ACC112 (cell line): ENCODE measurements around the gene ANXA6.
A peak's percentile ranks its signal among the peaks of the same experiment; 100 is the strongest.

Experiments
- H2AFZ ChIP-seq: fragments of 200-600 bp; sonication (generic); one replicate; pipeline ENCODE4 v1.6.0; 2017; ENCODE audit warnings: antibody characterized with exemption, low read length; ENCODE audit not compliant: unreplicated experiment
- H3K27ac ChIP-seq: fragments of 200-600 bp; sonication (generic); 2 replicates; pipeline ENCODE4 v1.5.1; 2014; ENCODE audit warnings: low read depth, mild to moderate bottlenecking, antibody characterized with exemption, low read length, moderate library complexity
- H3K27me3 ChIP-seq: fragments of 200-600 bp; sonication (generic); 2 replicates; pipeline ENCODE4 v1.6.1; 2014; ENCODE audit warnings: mild to moderate bottlenecking, antibody characterized with exemption, low read length, moderate library complexity, mixed read lengths; ENCODE audit not compliant: insufficient read depth
- H3K36me3 ChIP-seq: fragments of 200-600 bp; sonication (generic); 2 replicates; pipeline ENCODE4 v1.6.1; 2016; ENCODE audit warnings: mild to moderate bottlenecking, antibody characterized with exemption, low read length, moderate library complexity, mixed read lengths; ENCODE audit not compliant: insufficient read depth
- H3K4me1 ChIP-seq: fragments of 200-600 bp; sonication (generic); one replicate; pipeline ENCODE4 v1.6.1; 2016; ENCODE audit warnings: low read length, mixed read lengths; ENCODE audit not compliant: insufficient read depth, unreplicated experiment, control insufficient read depth
- H3K4me3 ChIP-seq: fragments of 200-600 bp; sonication (generic); 2 replicates; pipeline ENCODE4 v1.5.1; 2014; ENCODE audit warnings: mild to moderate bottlenecking, low read depth, low read length
- H3K79me2 ChIP-seq: fragments of 200-600 bp; sonication (generic); one replicate; pipeline ENCODE4 v1.6.0; 2016; ENCODE audit warnings: low read length; ENCODE audit not compliant: control insufficient read depth, unreplicated experiment, insufficient read depth

Gene ANXA6

DNA sequence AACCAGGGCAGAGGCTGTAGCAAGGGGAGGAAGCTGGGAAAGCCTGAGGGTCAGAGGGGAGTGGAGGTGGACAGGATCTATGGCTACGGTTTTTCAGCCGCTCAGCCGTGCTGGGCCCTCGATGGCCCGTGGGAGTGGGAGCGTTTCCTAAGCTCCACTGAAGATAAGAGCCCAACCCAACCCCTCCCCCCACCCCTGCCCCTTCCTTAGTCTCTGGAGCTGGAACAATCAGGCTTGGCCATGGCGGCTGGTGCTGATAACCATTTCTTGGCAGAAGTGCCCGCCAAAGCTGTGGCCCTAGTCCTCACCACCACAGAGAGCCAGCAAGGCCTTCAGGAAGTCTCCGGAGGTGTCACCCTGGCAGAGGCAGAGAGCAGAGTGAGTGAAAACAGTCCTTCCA lies 56.4 kb downstream of the ANXA6 start:
- Histone ChIP-seq H3K4me1 (peaks cover 11% of the 10 kb centered on the region), H3K27ac (no peak overlapping the region), H2AFZ (no peak overlapping the region), H3K79me2 (no peaks in the 10 kb centered on the region), H3K27me3 (no peaks in the 10 kb centered on the region), H3K36me3 (peaks cover 18% of the 10 kb centered on the region; the same call in 1 of the 2 replicates), H3K4me3 (no peak overlapping the region)

DNA sequence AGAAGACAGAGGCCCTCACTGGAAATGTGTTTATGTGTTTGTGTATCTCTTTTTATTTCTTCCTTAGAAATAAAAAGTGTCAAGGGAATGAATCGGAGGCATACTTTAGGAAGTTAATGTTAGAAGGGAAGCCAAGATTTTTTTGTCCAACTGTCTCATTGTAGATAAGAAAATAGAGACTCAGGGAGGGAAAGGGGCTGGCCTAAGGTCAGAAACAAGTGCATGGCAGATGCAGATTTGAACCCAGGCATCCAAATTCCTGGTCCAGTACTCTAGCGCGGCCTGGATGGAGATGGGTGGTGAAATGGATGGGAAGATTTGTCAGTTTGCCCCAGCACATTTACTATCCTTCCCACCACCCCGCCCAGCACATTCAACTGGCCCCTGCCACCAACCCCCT lies 56.9 kb downstream of the ANXA6 start:
- Histone ChIP-seq H2AFZ (no peak overlapping the region), H3K27ac (no peak overlapping the region), H3K27me3 (no peaks in the 10 kb centered on the region), H3K79me2 (no peaks in the 10 kb centered on the region), H3K4me3 (no peak overlapping the region), H3K4me1 (peaks cover 15% of the 10 kb centered on the region), H3K36me3 (peaks cover 14% of the 10 kb centered on the region; the same call in 1 of the 2 replicates)

DNA sequence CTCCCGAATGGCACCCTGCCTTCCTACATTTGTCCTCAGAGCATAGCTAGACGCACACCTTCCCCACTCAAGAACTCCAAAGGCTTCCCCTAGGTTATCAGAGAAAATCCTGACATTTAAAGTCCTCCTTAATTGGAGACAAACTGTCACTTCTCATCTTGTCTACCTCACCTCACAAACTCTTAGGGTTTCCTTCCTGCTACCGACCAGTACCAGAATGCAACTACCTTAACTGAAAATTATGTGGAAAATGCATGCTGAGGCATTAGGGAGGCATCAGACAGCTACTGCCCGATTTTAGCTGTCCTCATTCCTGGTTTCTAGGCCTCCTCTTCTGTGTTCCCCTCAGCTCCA lies 58.8 kb downstream of the ANXA6 start:
- Histone ChIP-seq H3K27ac (no peak overlapping the region), H3K4me3 (no peak overlapping the region), H3K79me2 (no peaks in the 10 kb centered on the region), H2AFZ (no peak overlapping the region), H3K4me1 (peaks cover 25% of the 10 kb centered on the region), H3K36me3 (peaks cover 12% of the 10 kb centered on the region; the same call in 1 of the 2 replicates), H3K27me3 (no peaks in the 10 kb centered on the region)

DNA sequence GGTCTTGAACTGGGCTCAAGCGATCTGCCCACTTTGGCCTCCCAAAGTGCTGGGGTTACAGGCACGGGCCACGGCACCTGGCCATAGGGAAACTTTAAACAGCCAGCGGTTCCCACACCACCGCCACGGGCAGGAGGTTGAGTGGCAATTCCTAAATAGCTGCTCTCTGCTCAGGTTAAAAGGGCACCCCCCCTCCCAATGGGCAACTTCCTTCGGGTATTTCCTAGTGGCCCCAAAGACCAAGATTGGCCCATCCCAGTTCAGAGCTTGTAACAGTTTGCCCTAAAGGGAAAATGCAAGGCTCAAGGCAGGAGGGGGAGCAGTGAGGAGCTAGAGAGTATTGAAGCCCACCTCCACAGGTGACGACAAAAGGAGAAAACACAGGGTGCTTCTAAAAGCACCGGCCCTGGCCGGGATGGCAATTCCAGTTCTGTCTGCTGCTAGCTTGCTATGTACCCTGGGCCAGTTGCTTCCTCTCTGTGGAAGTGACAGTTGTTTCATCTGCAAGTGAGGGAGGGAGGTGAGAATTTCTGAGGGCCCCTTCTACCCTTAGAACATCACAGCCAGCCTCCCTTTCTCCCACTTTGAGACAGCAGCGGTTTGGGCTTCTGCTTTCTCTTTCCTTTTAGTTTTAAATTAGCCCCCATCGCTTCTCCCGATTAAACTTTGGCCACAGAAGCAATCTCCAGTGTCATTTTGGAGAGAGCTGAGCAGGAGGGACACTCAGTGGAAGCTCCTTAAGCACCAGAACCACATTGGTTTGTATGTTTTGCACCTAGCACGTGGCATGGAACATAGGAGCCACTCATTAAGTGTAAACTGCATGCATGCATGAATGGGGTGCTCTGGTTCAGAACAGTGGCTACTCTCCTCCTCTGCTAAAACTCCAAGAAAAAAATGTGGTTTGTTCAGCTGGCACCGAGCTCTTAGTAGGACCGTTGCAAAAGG lies 59.5 kb downstream of the ANXA6 start:
- no peak overlapping the region for H3K27ac ChIP-seq
- no peak overlapping the region for H3K4me3 ChIP-seq
- no peak overlapping the region for H2AFZ ChIP-seq
- H3K36me3 ChIP-seq: 0 out of 2 replicates have a peak, but pooled peaks cover 6% of the 10 kb centered on the region
- no peaks in the 10 kb centered on the region for H3K27me3 ChIP-seq
- peaks cover 28% of the 10 kb centered on the region for H3K4me1 ChIP-seq
- H3K79me2 ChIP-seq: no peaks in the 10 kb centered on the region

DNA sequence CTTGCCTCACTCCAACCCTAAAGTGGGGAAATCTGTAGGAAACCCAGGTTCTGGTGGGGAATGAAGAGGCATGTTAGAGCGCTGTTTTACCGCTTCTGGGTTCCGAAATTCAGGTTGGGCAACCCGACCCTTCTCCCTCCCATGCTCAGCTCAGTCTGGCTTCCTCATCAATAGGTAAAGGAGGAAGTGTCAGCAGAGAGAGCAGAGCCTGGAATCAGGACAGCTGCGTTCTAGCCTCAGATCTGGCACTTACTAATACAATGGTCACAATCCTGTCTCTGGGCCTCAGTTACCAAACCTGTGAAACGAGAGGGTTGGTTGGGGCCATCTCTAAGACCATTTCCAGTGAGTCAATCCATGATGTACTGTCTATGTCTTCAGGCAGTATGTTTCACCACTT lies 60.5 kb downstream of the ANXA6 start:
- Histone ChIP-seq H3K4me1 (peaks cover 38% of the 10 kb centered on the region), H3K36me3 (0 out of 2 replicates have a peak, but pooled peaks cover 5% of the 10 kb centered on the region), H3K27me3 (no peaks in the 10 kb centered on the region), H2AFZ (no peak overlapping the region), H3K27ac (no peak overlapping the region), H3K79me2 (no peaks in the 10 kb centered on the region), H3K4me3 (no peak overlapping the region)

DNA sequence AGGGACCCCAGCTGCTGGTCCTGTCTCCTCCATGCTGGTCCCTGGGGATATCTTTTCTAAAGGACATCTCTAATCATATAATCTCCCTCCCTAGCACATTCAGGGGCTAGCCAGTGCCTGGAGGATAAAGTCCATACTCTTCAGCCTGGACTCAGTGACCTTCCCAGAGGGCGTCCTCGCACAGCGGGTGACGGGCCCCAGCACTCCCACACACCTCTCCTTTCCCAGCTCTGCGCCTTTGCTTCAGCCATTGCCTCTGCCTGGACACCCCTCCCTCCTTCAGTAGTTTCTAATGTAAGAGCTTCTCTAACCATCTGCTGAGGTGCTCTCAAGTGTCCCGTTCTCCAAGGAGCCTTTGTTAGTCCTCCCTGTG lies 61.6 kb downstream of the ANXA6 start:
- no peak overlapping the region for H2AFZ ChIP-seq
- H3K36me3 ChIP-seq: no peaks in the 10 kb centered on the region
- no peaks in the 10 kb centered on the region for H3K79me2 ChIP-seq
- no peaks in the 10 kb centered on the region for H3K27me3 ChIP-seq
- H3K4me3 ChIP-seq: no peak overlapping the region
- H3K4me1 ChIP-seq: peaks cover 40% of the 10 kb centered on the region
- peak overlapping the region; percentile 99 for H3K27ac ChIP-seq

DNA sequence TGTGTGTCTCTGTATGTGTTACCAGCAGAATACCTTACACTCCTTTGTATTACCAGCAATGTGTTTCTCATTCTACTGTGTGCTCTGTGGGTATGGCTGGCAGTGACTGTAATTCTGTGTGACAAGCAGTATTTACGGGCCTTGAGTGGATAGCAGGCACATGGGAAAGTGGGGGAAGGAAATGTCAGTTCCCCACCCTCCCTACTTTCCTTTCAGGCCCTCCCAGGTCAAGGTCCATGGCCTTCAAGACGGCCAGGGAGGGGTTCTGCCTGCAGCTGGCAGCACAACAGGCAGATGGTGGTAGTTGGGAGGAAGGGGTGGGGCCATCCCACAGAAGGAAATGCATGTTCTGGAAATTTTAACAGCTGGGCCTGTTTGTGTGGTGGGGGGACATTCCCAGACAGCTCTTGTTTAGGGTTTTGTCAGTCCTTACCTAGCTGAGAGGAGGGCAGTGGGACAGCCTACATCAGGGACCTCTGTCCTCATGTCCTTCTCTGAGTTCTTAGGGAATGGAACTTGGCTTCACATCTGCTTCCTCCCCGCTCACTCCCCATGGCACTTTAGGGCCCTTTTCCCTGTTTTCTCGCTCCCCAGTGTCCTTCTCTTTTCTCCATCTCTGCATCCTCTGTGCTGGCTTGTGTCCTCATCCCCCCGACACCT lies 62.1 kb downstream of the ANXA6 start:
- peaks cover 40% of the 10 kb centered on the region for H3K4me1 ChIP-seq
- H3K27ac ChIP-seq: peak overlapping the region; percentile 99
- H2AFZ ChIP-seq: no peak overlapping the region
- no peak overlapping the region for H3K4me3 ChIP-seq
- H3K36me3 ChIP-seq: no peaks in the 10 kb centered on the region
- no peaks in the 10 kb centered on the region for H3K79me2 ChIP-seq
- H3K27me3 ChIP-seq: no peaks in the 10 kb centered on the region

DNA sequence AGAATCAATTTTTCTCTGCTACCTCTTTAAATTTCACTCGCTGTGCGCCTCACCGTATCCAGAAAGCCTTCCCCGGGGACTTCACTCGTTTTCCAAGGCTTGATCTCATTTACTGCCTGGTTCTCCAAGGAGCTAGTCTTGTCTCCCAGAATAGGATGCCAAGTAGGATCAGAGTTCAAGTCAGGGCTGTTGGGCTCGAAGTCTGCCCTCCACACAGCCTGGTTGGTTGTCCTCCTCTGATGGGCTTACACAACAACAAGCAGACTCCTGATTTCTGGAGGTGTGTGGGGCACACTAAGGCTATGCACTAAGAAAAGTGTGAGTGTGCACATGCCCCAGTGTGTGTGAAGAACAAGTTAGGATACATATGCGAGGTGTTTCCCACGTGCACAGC lies 62.7 kb downstream of the ANXA6 start:
- H2AFZ ChIP-seq: no peak overlapping the region

DNA sequence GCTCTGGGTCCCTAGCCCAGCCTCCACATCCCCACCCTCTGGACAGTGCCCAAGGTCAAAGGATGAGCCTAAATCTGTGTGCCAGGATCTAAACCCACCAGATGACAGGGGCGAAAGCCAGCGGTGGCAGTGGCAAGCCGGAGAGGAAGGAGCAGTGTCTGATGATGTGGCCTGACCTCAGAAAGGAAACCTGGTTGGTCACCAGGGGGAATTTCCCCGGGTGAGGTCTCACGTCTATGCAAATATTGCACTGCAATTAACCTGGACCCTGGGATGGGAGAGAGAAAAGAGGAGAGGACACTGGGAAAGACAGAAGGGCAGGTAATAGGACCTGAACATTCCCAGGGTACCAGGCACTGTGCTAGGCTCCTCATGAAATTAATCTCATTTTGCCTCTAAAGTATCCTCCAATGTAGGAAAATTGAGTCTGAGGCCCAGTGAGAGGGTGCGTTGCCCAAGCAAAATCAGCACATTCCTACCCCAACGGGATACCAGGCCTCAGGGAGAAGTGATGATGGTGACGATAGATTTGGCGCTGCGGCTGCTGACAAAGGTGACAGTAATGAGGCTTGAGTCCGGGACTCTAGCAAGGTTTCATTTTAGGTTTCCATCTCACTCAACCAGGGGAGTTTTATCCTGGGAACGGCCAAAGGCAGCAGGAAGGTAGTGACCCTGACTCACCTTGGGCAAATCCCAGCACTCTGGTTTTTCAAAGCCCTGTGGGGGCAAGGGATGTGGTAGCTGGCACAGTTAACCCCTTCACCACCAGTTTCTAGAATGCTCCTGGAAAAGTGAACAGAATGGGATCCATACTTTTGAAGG lies 63.3 kb downstream of the ANXA6 start:
- H2AFZ ChIP-seq: no peak overlapping the region
- H3K36me3 ChIP-seq: no peaks in the 10 kb centered on the region
- no peaks in the 10 kb centered on the region for H3K27me3 ChIP-seq
- no peaks in the 10 kb centered on the region for H3K79me2 ChIP-seq
- peaks cover 40% of the 10 kb centered on the region for H3K4me1 ChIP-seq
- peak overlapping the region; percentile 13; the same call in 1 of the 2 replicates for H3K4me3 ChIP-seq
- H3K27ac ChIP-seq: peak overlapping the region; percentile 99

More for the DNA sequence above, 62.7 kb downstream of the ANXA6 start:
- peak overlapping the region; percentile 8; the same call in 1 of the 2 replicates for H3K4me3 ChIP-seq
- peak overlapping the region; percentile 99 for H3K27ac ChIP-seq
- peaks cover 40% of the 10 kb centered on the region for H3K4me1 ChIP-seq
- H3K27me3 ChIP-seq: no peaks in the 10 kb centered on the region
- no peaks in the 10 kb centered on the region for H3K79me2 ChIP-seq
- no peaks in the 10 kb centered on the region for H3K36me3 ChIP-seq

DNA sequence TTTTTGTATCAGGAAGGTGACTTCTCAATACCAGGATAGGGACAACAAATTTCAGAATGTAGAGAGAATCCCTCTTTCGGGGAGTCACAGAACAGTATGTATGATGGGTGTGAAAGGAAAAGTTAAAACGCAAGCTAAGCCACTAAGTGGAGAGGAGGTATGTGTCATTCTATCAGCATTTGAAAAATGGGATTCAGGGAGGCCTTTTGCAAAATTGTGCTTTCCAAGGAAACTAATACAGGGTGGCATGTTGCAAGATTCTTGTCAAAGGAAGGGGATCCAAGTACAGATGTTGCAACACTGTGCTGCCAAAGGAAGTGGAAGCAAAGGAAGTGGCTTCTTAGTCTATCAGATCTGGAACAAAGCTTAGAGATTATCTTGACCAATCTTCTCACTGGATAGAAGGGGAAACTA lies 64.1 kb downstream of the ANXA6 start:
- 0 out of 2 replicates have a peak overlapping the region, but pooled peaks have one; percentile 7 for H3K4me3 ChIP-seq
- no peaks in the 10 kb centered on the region for H3K79me2 ChIP-seq
- no peaks in the 10 kb centered on the region for H3K27me3 ChIP-seq
- H2AFZ ChIP-seq: no peak overlapping the region
- H3K36me3 ChIP-seq: no peaks in the 10 kb centered on the region
- peaks cover 40% of the 10 kb centered on the region for H3K4me1 ChIP-seq
- peak overlapping the region; percentile 99 for H3K27ac ChIP-seq
